ENCODE results near the gene LHFPL2. TPM values are rescaled to one million over a fixed set of nuclear protein-coding genes. Genes with fewer than 3 reads are reported as not detected.
A peak's percentile ranks its signal among the peaks of the same experiment; 100 is the strongest.

LHFPL2 gene
- total RNA-seq, 3 donors from 2014 or later = 44.8 to 63.6 (median 50.2) TPM

- Histone ChIP-seq H3K9me3 (no peaks in the 10 kb centered on the region), H3K4me1 (ENCODE audit: low read depth) (no peaks in the 10 kb centered on the region), H3K36me3 (ENCODE audit: low read depth) (no peaks in the 10 kb centered on the region), H3K4me3 (no peak overlapping the region)
- TF ChIP-seq CTCF (IDR thresholded peaks at IDR 0.05) = no peak
- ATAC-seq (no peak), DNase-seq (no peak)
- intact Hi-C loops (cut with DNase I, micrococcal nuclease) = no loop called here
Observed at GRCh38 chr5:78487846-78488245, 160.7 kb downstream of the LHFPL2 start.

- no peak for TF ChIP-seq CTCF (IDR thresholded peaks at IDR 0.05)
- no peak for ATAC-seq
- no peak overlapping the region for H3K4me3 ChIP-seq
- H3K36me3 ChIP-seq (ENCODE audit: low read depth) = no peaks in the 10 kb centered on the region
- intact Hi-C loops (cut with DNase I, micrococcal nuclease) = no loop called here
- H3K9me3 ChIP-seq = no peaks in the 10 kb centered on the region
- H3K4me1 ChIP-seq (ENCODE audit: low read depth) = no peaks in the 10 kb centered on the region
- DNase-seq = no peak
Observed at GRCh38 chr5:78486218-78486617, 162.4 kb downstream of the LHFPL2 start.

- ATAC-seq (peak; percentile 79), DNase-seq (no peak)
- Histone ChIP-seq H3K4me3 (no peak overlapping the region), H3K4me1 (ENCODE audit: low read depth) (no peaks in the 10 kb centered on the region), H3K36me3 (ENCODE audit: low read depth) (no peaks in the 10 kb centered on the region), H3K9me3 (no peaks in the 10 kb centered on the region)
- no peak for TF ChIP-seq CTCF (IDR thresholded peaks at IDR 0.05)
- intact Hi-C loops (cut with DNase I, micrococcal nuclease) = no loop called here
Observed at GRCh38 chr5:78483809-78484521, 164.6 kb downstream of the LHFPL2 start.

- intact Hi-C loops (cut with DNase I, micrococcal nuclease) = no loop called here
- Histone ChIP-seq H3K4me1 (ENCODE audit: low read depth) (no peaks in the 10 kb centered on the region), H3K4me3 (no peak overlapping the region), H3K9me3 (no peaks in the 10 kb centered on the region), H3K36me3 (ENCODE audit: low read depth) (no peaks in the 10 kb centered on the region)
- DNase-seq (peak in 1 of 3 donors; percentile 42), ATAC-seq (peak; percentile 39)
- no peak for TF ChIP-seq CTCF (IDR thresholded peaks at IDR 0.05)
Observed at GRCh38 chr5:78482948-78483347, 165.6 kb downstream of the LHFPL2 start.

- ATAC-seq = no peak
- intact Hi-C loops (cut with DNase I, micrococcal nuclease) = no loop called here
- no peak overlapping the region for H3K4me3 ChIP-seq
- no peaks in the 10 kb centered on the region for H3K4me1 ChIP-seq (ENCODE audit: low read depth)
- no peak for DNase-seq
- H3K9me3 ChIP-seq = no peaks in the 10 kb centered on the region
- H3K36me3 ChIP-seq (ENCODE audit: low read depth) = no peaks in the 10 kb centered on the region
- TF ChIP-seq CTCF (IDR thresholded peaks at IDR 0.05) = no peak
Observed at GRCh38 chr5:78476795-78477194, 171.8 kb downstream of the LHFPL2 start.

Measured in mucosa of descending colon (tissue), 3 donors.